ENCODE measurements around the gene XK. TPM values are rescaled to one million over a fixed set of nuclear protein-coding genes. Genes with fewer than 3 reads are reported as not detected.
"Not testable (repeated sequence)": the region's sequence is repeated elsewhere in the genome, so short reads cannot be mapped to it uniquely, and the experiment has no call there.

Gene XK
- total RNA-seq, 1 donor from 2014 or later: not detected

DNA sequence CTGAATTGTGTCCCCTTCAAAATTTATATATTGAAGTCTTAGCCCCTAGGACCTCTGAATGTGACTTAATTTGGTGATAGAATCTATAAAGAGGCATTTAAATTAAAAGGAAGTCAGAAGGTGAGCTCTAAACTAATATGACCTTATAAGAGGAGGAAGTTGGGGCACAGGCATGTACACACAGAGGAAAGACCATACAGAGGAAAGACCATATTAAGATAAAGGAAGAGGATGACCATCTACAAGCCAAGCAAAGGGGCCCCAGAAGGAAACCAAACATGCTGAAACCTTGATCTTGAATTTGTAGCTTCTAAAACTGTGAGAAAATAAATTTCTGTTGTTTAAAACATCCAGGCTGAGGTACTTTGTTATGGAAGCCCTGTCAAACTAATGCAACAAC is 67.3 kb downstream of the XK start:
- DNase-seq (ENCODE audit: extremely low read depth, low read depth, low spot score): no peak

DNA sequence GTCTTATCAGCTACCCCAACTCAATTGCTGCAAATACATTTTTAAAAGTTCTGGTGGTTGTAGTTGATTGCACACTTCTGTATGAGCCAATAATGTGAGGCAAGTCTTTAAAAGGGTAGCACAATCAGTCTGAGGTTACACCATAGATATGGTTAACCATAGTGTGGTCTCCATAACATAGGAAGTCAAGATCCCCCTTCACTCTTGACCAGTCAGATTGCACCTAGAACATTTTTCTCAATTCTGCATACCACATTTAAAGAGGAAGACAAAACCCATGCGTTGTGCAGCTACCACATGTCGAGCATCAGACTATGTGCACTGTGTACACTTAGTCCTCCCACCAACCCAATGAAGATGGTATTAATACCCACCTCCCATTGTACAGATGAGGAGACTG is 67.8 kb downstream of the XK start:
- DNase-seq (ENCODE audit: extremely low read depth, low read depth, low spot score): no peak

DNA sequence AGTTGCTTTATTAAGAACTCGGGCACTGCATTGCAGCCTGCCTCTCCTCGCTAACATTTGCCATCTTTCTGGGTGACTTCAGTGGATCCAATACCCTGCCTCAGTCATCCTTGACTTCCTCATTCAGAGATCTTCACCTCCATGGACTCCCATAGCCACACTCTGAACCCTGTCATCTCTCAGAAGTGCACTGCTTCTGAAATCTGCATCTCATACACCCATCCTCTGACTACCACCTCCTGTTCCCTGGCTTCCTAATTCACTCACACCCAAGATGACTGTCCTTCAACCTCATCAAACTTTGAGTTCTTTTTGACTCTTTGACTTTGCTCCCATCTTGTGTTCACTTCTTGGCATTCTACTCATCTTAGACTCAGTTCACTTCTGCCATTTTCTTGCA is 68.9 kb downstream of the XK start:
- DNase-seq (ENCODE audit: extremely low read depth, low read depth, low spot score): no peak

DNA sequence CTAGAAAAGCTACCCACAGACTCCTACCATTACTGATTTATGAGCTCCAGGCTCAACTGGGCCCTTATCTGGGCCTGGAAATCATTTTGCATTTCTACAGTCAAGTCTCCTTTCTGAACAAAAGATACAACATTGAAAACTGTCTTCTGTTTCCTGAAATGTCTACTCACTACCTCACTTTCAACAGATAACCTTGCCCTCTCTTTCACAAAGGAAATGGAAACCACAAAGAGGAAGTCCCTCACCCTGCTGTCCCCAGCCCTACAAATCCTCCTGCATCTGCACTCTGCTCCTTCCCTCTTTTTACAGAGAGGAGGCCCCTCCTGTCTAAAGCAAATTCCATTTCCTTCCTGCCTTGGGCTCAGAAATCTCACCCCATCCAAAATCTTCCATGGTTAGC is 69.4 kb downstream of the XK start:
- DNase-seq (ENCODE audit: extremely low read depth, low read depth, low spot score): no peak

DNA sequence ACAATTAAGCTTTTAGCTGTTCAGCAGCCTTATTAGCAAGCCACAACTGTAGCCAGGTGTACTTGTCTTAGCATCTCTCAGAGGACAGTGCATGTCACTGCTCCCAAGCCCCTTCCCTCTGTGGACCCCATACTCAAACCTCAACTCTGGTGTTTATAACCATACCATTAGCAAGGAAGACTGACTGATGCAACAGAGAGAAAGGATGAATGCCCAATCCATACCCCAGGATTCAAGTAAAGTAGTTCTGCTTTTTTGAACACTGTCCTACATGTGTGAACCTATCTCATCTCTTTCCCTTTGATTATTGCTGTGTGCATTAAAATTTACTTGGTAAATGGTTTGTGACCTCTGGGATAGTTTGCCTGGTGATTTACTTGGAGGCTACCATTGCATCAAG is 71.5 kb downstream of the XK start:
- DNase-seq (ENCODE audit: extremely low read depth, low read depth, low spot score): no peak

DNA sequence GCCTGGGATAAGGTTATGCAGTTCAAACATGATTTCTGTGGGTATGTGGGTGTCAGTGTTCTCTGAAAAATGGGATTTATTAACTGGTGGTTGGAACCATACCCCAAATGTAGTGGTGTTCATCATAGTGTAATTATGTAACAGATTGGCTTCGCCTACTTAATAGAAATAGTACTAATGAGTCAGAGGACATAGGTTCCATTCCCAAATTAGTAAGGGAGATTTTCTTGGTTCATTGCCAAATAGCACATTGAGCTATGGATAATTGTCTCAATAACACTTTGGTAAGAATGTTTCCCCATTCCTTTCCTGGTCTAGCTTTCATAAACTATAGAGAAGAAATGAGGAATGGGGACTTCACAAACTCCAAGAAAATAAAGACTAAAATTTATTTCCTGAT is 73.8 kb downstream of the XK start:
- DNase-seq (ENCODE audit: extremely low read depth, low read depth, low spot score): no peak

DNA sequence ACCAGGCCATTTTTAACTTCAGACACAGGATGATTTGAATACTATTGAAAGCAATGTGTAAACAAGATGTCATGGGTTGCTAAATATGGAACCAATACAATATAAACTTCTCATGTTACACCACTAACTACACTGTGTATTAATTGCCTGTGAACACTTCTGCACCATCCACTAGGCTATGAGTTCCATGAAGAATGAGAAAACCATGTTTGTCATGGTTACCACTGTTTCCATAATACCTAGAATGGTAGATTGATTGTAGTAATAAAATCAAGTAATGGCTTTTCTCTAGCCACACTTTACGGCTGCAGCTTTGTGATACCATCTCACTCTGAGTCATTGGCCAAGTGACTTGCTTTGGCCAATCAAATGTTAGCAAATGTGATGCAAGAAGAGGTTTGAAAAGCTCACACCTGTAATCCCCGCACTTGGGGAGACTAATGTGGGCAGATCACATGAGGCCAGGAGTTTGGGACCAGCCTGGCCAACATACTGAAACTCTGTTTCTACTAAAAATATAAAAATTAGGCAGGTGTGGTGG is 74.4 kb downstream of the XK start:
- no peak for DNase-seq (ENCODE audit: extremely low read depth, low read depth, low spot score)

DNA sequence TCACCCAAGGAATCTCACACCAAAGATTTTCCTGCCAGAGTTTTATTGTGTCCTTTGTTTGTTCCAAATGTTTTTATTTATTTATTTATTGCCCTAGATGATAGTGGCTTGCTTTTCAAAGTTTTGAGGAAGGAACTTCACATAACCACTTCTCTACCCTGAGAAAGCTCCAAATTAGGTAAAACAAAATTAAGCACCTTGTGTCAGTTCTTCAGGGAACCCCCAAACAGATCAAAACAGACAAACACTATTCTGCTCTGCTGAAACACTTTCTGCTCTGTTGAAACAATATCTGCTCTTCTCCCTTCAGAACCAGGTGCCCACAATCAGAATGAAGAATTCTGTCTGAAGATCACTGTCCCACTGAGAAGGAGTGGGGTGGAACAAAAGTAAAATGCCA is 77.8 kb downstream of the XK start:
- no peak for DNase-seq (ENCODE audit: extremely low read depth, low read depth, low spot score)

DNA sequence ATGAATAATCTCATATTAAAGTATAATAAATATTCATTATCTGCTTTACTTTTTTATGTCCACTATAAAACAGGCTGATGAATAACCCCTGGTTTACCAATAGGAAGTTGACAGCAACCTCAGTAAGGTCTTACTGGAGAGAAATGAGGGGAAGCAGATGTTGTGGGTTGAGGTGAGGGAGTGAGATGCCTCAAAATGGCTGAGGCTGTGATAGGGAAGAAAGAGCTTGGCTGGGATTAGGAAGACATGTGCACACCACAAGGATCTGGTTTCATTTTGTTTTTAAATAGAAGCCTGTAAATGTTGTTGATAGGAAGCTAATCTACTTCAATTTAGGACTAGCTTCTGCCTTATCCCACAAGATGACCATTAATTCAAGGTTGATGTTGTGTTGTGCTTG is 79.9 kb downstream of the XK start:
- no peak for DNase-seq (ENCODE audit: extremely low read depth, low read depth, low spot score)

DNA sequence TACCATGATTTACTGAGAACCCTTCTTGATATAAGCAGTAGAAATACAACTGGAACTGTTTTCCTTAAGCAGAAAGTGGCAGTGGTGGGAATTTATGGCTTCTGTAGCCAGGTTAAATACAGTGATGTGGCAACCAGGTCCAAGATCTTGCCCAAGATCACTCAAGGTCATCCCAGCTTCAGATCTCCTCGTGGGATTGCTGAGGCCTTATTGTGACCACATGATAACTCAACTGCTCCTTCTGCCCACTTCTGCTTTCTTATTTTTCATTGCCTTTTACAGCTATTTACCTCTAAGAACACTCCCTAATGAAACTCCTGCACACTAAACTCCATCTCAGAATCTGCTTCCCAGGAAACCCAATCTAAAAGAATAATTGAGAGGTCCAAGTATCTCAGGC is 81.8 kb downstream of the XK start:
- DNase-seq (ENCODE audit: extremely low read depth, low read depth, low spot score): no peak

DNA sequence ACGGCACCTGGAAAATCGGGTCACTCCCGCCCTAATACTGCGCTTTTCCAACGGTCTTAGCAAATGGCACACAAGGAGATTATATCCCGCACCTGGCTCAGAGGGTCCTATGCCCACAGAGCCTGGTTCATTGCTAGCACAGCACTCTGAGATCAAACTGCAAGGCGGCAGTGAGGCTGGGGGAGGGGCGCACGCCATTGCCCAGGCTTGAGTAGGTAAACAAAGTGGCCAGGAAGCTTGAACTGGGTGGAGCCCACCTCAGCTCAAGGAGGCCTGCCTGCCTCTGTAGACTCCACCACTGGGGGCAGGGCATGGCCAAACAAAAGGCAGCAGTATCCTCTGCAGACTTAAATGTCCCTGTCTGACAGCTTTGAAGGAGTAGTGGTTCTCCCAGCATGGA is 83.3 kb downstream of the XK start:
- not testable (repeated sequence) for DNase-seq (ENCODE audit: extremely low read depth, low read depth, low spot score)

DNA sequence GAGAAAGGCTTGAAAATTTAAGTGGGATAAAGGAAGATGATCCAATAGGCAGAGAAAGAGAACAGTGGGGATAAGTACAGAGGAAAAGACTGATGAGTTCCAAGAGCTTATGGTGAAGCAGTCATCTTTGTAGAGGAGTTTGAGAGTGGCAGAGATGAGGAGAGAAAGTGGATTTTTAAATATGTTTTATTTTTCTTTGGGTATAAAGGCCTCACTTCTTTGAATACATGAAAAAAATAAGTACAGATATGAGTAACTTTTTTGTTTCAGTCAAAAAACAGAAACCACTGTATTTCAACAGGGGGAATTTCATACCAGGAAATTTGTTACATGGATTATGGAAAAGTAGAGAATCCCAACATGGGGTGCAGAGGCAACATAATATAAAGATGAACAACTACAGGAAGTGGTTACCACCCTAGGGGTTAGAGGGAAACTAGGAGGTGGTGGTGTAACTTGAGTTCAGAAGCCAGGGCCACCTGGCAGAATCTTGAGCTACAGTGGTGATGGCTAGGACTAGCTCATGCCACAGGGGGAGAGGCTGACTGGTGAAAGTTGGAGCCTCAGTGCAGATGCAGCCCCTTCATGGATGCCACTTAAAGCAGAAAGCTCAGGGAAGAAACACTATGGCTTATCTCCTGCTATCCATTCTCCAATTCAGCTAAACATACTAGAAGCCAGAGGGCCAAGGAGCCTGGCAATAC is 90.8 kb downstream of the XK start:
- no peak for DNase-seq (ENCODE audit: extremely low read depth, low read depth, low spot score)

DNA sequence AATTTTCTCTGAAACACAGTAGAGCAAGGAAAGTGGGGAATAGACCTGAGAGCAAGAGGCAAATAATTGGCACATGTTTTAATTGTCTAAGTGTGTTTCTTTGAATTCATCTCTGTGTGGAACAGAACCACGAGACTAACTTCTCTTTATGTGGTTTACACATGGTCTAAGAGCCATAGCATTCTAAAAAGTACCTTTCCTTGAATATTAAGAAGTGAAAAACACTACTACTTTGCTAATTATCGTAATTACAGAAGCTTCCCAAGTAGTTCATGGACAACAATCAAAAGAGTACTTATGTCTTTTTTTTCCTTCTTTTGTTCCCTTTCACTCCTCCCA is 91.4 kb downstream of the XK start:
- no peak for DNase-seq (ENCODE audit: extremely low read depth, low read depth, low spot score)

DNA sequence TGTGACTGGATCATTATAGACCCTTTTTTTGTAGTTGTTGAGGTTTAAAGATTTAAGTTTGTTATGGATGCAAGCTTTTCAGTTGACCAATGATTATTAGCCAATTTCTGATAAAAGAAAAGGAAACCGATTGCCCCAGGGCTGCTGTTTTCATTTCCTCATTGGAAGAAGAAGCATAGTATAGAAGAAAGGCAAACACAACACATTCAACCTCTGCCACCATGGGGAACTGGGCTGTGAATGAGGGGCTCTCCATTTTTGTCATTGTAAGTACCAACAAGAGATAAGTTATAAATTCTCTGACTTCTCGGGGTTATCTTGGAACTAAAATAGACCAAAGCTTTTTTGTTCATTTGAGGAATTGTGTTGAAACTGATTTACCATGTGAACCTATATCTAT is 94.3 kb downstream of the XK start, which contains the start of gene CYBB:
Gene CYBB, plus strand, starts transcription at position 203 of the 400 bp plus-strand sequence. Its CDS starts 19 bp downstream, at position 222.
- no peak for DNase-seq (ENCODE audit: extremely low read depth, low read depth, low spot score)

DNA sequence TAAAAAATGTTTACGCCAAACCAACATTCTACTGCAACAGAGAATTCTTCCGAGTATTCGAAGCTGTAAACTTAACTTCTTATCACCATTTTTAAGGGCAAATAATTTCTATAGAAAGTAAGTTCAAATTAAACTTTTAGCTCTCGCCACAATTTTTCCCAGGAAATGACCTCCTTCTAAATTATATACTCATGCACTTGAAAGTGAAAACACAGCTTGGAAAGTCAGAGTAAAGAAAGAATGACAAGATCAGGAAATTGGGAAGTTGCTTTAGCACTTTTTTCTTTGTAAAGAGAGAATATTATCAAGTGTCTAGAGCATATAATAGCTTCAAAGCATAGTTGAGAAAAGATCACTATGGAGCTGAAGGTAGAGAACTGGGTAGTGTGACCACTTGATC is 95.5 kb downstream of the XK start:
- no peak for DNase-seq (ENCODE audit: extremely low read depth, low read depth, low spot score)

Other genes starting within 250 kb of the XK start
- 0.12 and 0.29 TPM in 2 replicates for gene LANCL3, start 114.1 kb upstream of the XK start, total RNA-seq
- gene CYBB, start 94.3 kb downstream of the XK start, total RNA-seq: not detected in 2 replicates
- 28.4 and 29.0 TPM in 2 replicates for gene DYNLT3, start 161.8 kb downstream of the XK start, total RNA-seq